GM18519 (cell line): Measurements from ENCODE around the gene SPRY2.
A peak's percentile ranks its signal among the peaks of the same experiment; 100 is the strongest.
"Not testable (repeated sequence)": the region's sequence is repeated elsewhere in the genome, so short reads cannot be mapped to it uniquely, and the experiment has no call there.

ENCODE experiments used
- ATAC-seq: cut with Tn5 transposase; IDR thresholded peaks from one replicate; pipeline ENCODE4 v1.9.1; 2021; ENCODE audit warnings: mild to moderate bottlenecking, moderate library complexity; ENCODE audit not compliant: unreplicated experiment, low FRiP score

The SPRY2 gene

GRCh38 chr13:80355496-80356094 lies 14.7 kb upstream of the SPRY2 start:
- ATAC-seq, result not testable (repeated sequence)

- ATAC-seq, result no peak
Observed at GRCh38 chr13:80348750-80349149, 7.8 kb upstream of the SPRY2 start.

GRCh38 chr13:80348314-80348713 lies 7.4 kb upstream of the SPRY2 start:
- no peak for ATAC-seq

GRCh38 chr13:80345771-80346510 lies 5.0 kb upstream of the SPRY2 start:
- ATAC-seq, result no peak

GRCh38 chr13:80344032-80344431 lies 3.1 kb upstream of the SPRY2 start:
- not testable (repeated sequence) for ATAC-seq

- ATAC-seq, result peak; percentile 55
Observed at GRCh38 chr13:80342471-80343371, 1.8 kb upstream of the SPRY2 start.

- no peak for ATAC-seq
Observed at GRCh38 chr13:80341756-80342370, 937 bp upstream of the SPRY2 start.

GRCh38 chr13:80340651-80341100 lies 250 bp downstream of the SPRY2 start:
- ATAC-seq, result peak; percentile 6

GRCh38 chr13:80339912-80340650 lies 845 bp downstream of the SPRY2 start:
- no peak for ATAC-seq

- ATAC-seq, result no peak
Observed at GRCh38 chr13:80339563-80339911, 1.4 kb downstream of the SPRY2 start.

GRCh38 chr13:80338781-80339562 lies 2.0 kb downstream of the SPRY2 start:
- no peak for ATAC-seq

- ATAC-seq, result no peak
Observed at GRCh38 chr13:80337288-80338081, 3.4 kb downstream of the SPRY2 start.

GRCh38 chr13:80336776-80337287 lies 4.1 kb downstream of the SPRY2 start:
- no peak for ATAC-seq

GRCh38 chr13:80336370-80336769 lies 4.6 kb downstream of the SPRY2 start:
- no peak for ATAC-seq

- no peak for ATAC-seq
Observed at GRCh38 chr13:80334597-80335260, 6.2 kb downstream of the SPRY2 start.

- ATAC-seq, result no peak
Observed at GRCh38 chr13:80331984-80332383, 8.9 kb downstream of the SPRY2 start.

GRCh38 chr13:80329250-80329649 lies 11.7 kb downstream of the SPRY2 start:
- no peak for ATAC-seq

- no peak for ATAC-seq
Observed at GRCh38 chr13:80319004-80319403, 21.9 kb downstream of the SPRY2 start.
